Measurements from ENCODE around the gene HMGA1. TPM values are rescaled to one million over a fixed set of nuclear protein-coding genes. Genes with fewer than 3 reads are reported as not detected.

The HMGA1 gene
- polyA plus RNA-seq, 1 of the 3 experiments (the other 2 are of a cell fraction): 433 TPM

GRCh38 chr6:34230653-34231371 lies 5.9 kb upstream of the HMGA1 start:
- Histone ChIP-seq H3K4me1 (ENCODE audit: control insufficient read depth in 1 of 2, insufficient read depth in 2 of 2, low read depth in 1 of 2, low read length in 1 of 2) (peaks cover 0 to under 1% of the 10 kb centered on the region in 2 experiments; a peak in 1 of 4 replicates), H3K36me3 (replicated peaks in 1 of 2; ENCODE audit: control insufficient read depth in 1 of 2, insufficient read depth in 2 of 2, low read length in 1 of 2) (no peaks in the 10 kb centered on the region), H3K27me3 (ENCODE audit: insufficient read depth) (no peaks in the 10 kb centered on the region), H3K9ac (no peak overlapping the region), H3K4me2 (no peak overlapping the region), H4K20me1 (ENCODE audit: insufficient read depth) (no peaks in the 10 kb centered on the region), H3K79me2 (ENCODE audit: insufficient read depth) (no peaks in the 10 kb centered on the region), H3K4me3 (ENCODE audit: low read depth in 2 of 2, low read length in 1 of 2) (no peak overlapping the region), H3K27ac (ENCODE audit: low read depth in 2 of 2, low read length in 1 of 2) (no peak overlapping the region), H3K9me3 (no peaks in the 10 kb centered on the region), H2AFZ (ENCODE audit: low read depth) (no peak overlapping the region), H3F3A (replicated peaks; ENCODE audit: insufficient read depth) (peaks cover 10% of the 10 kb centered on the region), H3K9me2 (no peaks in the 10 kb centered on the region)
- no peak for DNase-seq
- WGBS (ENCODE audit: low lambda C conversion rate): 96% methylated on average over 5 of the region's 5 CpGs
- POLR2A ChIA-PET: no interaction called here
- CTCF ChIA-PET: interaction anchor here (0.6 to 2.1 kb wide), 4 partner anchors 14 to 67 kb away, joined by 3 to 12 read pairs (median 4); no protein-coding TSS in a partner anchor
- TF ChIP-seq NRF1 (IDR thresholded peaks at IDR 0.05; ENCODE audit: low read depth, low read length): no peak
- no peak for TF ChIP-seq PBX3 (IDR thresholded peaks at IDR 0.05)
- TF ChIP-seq SIN3A (IDR thresholded peaks at IDR 0.05; ENCODE audit: borderline replicate concordance, low read depth, low read length): no peak
- TF ChIP-seq, protein P1, sequence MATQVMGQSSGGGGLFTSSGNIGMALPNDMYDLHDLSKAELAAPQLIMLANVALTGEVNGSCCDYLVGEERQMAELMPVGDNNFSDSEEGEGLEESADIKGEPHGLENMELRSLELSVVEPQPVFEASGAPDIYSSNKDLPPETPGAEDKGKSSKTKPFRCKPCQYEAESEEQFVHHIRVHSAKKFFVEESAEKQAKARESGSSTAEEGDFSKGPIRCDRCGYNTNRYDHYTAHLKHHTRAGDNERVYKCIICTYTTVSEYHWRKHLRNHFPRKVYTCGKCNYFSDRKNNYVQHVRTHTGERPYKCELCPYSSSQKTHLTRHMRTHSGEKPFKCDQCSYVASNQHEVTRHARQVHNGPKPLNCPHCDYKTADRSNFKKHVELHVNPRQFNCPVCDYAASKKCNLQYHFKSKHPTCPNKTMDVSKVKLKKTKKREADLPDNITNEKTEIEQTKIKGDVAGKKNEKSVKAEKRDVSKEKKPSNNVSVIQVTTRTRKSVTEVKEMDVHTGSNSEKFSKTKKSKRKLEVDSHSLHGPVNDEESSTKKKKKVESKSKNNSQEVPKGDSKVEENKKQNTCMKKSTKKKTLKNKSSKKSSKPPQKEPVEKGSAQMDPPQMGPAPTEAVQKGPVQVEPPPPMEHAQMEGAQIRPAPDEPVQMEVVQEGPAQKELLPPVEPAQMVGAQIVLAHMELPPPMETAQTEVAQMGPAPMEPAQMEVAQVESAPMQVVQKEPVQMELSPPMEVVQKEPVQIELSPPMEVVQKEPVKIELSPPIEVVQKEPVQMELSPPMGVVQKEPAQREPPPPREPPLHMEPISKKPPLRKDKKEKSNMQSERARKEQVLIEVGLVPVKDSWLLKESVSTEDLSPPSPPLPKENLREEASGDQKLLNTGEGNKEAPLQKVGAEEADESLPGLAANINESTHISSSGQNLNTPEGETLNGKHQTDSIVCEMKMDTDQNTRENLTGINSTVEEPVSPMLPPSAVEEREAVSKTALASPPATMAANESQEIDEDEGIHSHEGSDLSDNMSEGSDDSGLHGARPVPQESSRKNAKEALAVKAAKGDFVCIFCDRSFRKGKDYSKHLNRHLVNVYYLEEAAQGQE (IDR thresholded peaks at IDR 0.05; ENCODE audit: low read depth, low read length): no peak
- TF ChIP-seq TEAD4 (IDR thresholded peaks at IDR 0.05; ENCODE audit: borderline replicate concordance, insufficient read depth): no peak
- TF ChIP-seq, protein P2, sequence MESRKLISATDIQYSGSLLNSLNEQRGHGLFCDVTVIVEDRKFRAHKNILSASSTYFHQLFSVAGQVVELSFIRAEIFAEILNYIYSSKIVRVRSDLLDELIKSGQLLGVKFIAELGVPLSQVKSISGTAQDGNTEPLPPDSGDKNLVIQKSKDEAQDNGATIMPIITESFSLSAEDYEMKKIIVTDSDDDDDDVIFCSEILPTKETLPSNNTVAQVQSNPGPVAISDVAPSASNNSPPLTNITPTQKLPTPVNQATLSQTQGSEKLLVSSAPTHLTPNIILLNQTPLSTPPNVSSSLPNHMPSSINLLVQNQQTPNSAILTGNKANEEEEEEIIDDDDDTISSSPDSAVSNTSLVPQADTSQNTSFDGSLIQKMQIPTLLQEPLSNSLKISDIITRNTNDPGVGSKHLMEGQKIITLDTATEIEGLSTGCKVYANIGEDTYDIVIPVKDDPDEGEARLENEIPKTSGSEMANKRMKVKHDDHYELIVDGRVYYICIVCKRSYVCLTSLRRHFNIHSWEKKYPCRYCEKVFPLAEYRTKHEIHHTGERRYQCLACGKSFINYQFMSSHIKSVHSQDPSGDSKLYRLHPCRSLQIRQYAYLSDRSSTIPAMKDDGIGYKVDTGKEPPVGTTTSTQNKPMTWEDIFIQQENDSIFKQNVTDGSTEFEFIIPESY (IDR thresholded peaks at IDR 0.05; ENCODE audit: borderline replicate concordance, low read depth): no peak
- no peak for TF ChIP-seq TCF12 (IDR thresholded peaks at IDR 0.05)
- no peak for TF ChIP-seq TAF1 (IDR thresholded peaks at IDR 0.05; ENCODE audit: borderline replicate concordance, low read depth, low read length)
